Endothelial cell of umbilical vein (primary cell): Measurements from ENCODE around the gene RRP1B.

Experiments
- EZH2 ChIP-seq: IDR thresholded peaks from 2 replicates; pipeline ENCODE4 v1.6.1; 2012; ENCODE audit warnings: borderline replicate concordance, low read depth, mild to moderate bottlenecking, moderate library complexity, low read length, inconsistent platforms; ENCODE audit not compliant: severe bottlenecking
- JUN ChIP-seq: IDR thresholded peaks from 2 replicates; pipeline ENCODE4 v1.6.1; 2011; ENCODE audit warnings: borderline replicate concordance, low read depth; ENCODE audit not compliant: insufficient read length, insufficient read depth
- MYC ChIP-seq: IDR thresholded peaks from one replicate; pipeline ENCODE4 v1.6.1; 2011; ENCODE audit warnings: mild to moderate bottlenecking, low read depth, low read length
- POLR2A ChIP-seq: IDR thresholded peaks from 2 replicates; pipeline ENCODE4 v1.6.1; 2012; ENCODE audit warnings: low read depth, mild to moderate bottlenecking, control low read depth, low read length
- POLR2AphosphoS5 ChIP-seq: IDR thresholded peaks from 2 replicates; pipeline ENCODE4 v1.6.1; 2012; ENCODE audit warnings: low read depth, mild to moderate bottlenecking, control low read depth, low read length, moderate library complexity; ENCODE audit not compliant: insufficient read depth
- TF ChIP-seq, protein P1 (sequence below): IDR thresholded peaks from 2 replicates; pipeline ENCODE4 v1.6.1; 2011; ENCODE audit not compliant: insufficient read depth, insufficient read length
- TF ChIP-seq, protein P2 (sequence below), 2 donors: IDR thresholded peaks; 1 replicate in 1 of 2; 2 replicates in 1 of 2; pipeline ENCODE4 v1.5.1; 2011; ENCODE audit warnings: low read length in 2 of 2, mild to moderate bottlenecking in 2 of 2, moderate library complexity in 2 of 2, control low read depth in 1 of 2, inconsistent platforms in 1 of 2, low read depth in 1 of 2; ENCODE audit not compliant: insufficient read depth in 1 of 2; ENCODE audit errors: extremely low read depth in 1 of 2

DNA sequence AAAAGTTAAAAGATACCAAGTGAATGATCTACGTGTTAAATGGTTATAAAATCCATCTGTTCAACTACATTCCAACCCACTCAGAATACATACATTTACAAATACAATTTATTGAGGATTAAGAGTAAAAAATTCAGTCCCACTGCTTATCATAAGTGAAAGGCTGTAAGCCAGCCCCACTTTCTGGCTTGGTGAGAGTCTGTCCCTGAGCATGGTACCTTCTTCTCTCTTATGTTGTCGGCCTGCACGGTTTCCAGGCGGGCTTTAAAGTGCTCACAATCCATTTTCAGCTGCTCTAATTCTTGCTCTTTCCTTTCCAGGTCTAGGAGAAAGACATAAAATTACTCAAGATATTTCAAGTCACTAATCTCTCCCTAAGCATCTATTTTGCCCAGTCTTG is 15.3 kb upstream of the RRP1B start:
- TF ChIP-seq, protein P1, sequence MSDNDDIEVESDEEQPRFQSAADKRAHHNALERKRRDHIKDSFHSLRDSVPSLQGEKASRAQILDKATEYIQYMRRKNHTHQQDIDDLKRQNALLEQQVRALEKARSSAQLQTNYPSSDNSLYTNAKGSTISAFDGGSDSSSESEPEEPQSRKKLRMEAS = no peak
- no peak for TF ChIP-seq JUN
- TF ChIP-seq, protein P2, sequence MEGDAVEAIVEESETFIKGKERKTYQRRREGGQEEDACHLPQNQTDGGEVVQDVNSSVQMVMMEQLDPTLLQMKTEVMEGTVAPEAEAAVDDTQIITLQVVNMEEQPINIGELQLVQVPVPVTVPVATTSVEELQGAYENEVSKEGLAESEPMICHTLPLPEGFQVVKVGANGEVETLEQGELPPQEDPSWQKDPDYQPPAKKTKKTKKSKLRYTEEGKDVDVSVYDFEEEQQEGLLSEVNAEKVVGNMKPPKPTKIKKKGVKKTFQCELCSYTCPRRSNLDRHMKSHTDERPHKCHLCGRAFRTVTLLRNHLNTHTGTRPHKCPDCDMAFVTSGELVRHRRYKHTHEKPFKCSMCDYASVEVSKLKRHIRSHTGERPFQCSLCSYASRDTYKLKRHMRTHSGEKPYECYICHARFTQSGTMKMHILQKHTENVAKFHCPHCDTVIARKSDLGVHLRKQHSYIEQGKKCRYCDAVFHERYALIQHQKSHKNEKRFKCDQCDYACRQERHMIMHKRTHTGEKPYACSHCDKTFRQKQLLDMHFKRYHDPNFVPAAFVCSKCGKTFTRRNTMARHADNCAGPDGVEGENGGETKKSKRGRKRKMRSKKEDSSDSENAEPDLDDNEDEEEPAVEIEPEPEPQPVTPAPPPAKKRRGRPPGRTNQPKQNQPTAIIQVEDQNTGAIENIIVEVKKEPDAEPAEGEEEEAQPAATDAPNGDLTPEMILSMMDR (IDR thresholded peaks at IDR 0.05; ENCODE audit: extremely low read depth in 1 of 2, insufficient read depth in 1 of 2, low read depth in 1 of 2, low read length in 2 of 2) = no peak
- TF ChIP-seq MYC = no peak
- TF ChIP-seq POLR2A = no peak
- no peak for TF ChIP-seq POLR2AphosphoS5
- no peak for TF ChIP-seq EZH2
